H1 (cell line): ENCODE results near the gene MPHOSPH10. TPM values are rescaled to one million over a fixed set of nuclear protein-coding genes. Genes with fewer than 3 reads are reported as not detected.

Source experiments
- ATF3 ChIP-seq: IDR thresholded peaks from 2 replicates; pipeline ENCODE4 v1.6.1; 2011; ENCODE audit warnings: low read depth, mild to moderate bottlenecking, low read length; ENCODE audit not compliant: insufficient read depth
- CEBPB ChIP-seq: IDR thresholded peaks from 2 replicates; pipeline ENCODE4 v1.6.1; 2012; ENCODE audit warnings: low read depth, low read length
- EP300 ChIP-seq, 2 experiments: IDR thresholded peaks; 1 replicate in 1 of 2; 2 replicates in 1 of 2; pipeline ENCODE4 v1.6.1; 2011 to 2012; ENCODE audit warnings: low read depth in 2 of 2, low read length in 2 of 2, mild to moderate bottlenecking in 2 of 2, borderline replicate concordance in 1 of 2, inconsistent platforms in 1 of 2, moderate library complexity in 1 of 2
- GABPA ChIP-seq: IDR thresholded peaks from 2 replicates; pipeline ENCODE4 v1.6.1; 2011; ENCODE audit warnings: mild to moderate bottlenecking, low read length, moderate library complexity, borderline replicate concordance; ENCODE audit not compliant: insufficient read depth
- GTF2F1 ChIP-seq: IDR thresholded peaks from 2 replicates; pipeline ENCODE4 v1.6.1; 2012; ENCODE audit warnings: low read depth, low read length, improper control_type of control experiment, borderline replicate concordance
- JUN ChIP-seq: IDR thresholded peaks from 2 replicates; pipeline ENCODE4 v1.6.1; 2011; ENCODE audit warnings: low read depth, mild to moderate bottlenecking, improper control_type of control experiment, low read length
- KDM4A ChIP-seq: IDR thresholded peaks from one replicate; pipeline ENCODE4 v1.7.1; 2012; ENCODE audit warnings: low read depth, mild to moderate bottlenecking, moderate library complexity, low read length, inconsistent platforms; ENCODE audit not compliant: severe bottlenecking
- KDM5A ChIP-seq: fragments of 200-600 bp; IDR thresholded peaks from 2 replicates; pipeline ENCODE4 v1.7.1; 2012; ENCODE audit warnings: mild to moderate bottlenecking, low read length, inconsistent platforms, mixed read lengths
- MAFK ChIP-seq: IDR thresholded peaks from 2 replicates; pipeline ENCODE4 v1.6.1; 2012; ENCODE audit warnings: low read depth, mild to moderate bottlenecking, improper control_type of control experiment, low read length
- MAX ChIP-seq: IDR thresholded peaks from 2 replicates; pipeline ENCODE4 v1.6.1; 2012; ENCODE audit warnings: inconsistent platforms
- PHF8 ChIP-seq: fragments of 200-600 bp; sonication (generic); conservative IDR thresholded peaks from 2 replicates; pipeline ENCODE4 v1.7.1; 2012; ENCODE audit warnings: low read depth, mild to moderate bottlenecking, inconsistent platforms, low read length, moderate library complexity
- POLR2A ChIP-seq, 2 experiments: IDR thresholded peaks; 1 replicate in 1 of 2; 2 replicates in 1 of 2; pipeline ENCODE4 v1.6.1; 2011; ENCODE audit warnings: low read depth in 2 of 2, low read length in 2 of 2, mild to moderate bottlenecking in 2 of 2; ENCODE audit errors: control extremely low read depth in 1 of 2
- POLR2AphosphoS5 ChIP-seq: IDR thresholded peaks from 2 replicates; pipeline ENCODE4 v1.6.1; 2011; ENCODE audit warnings: low read depth, low read length
- POU5F1 ChIP-seq: IDR thresholded peaks from 2 replicates; pipeline ENCODE4 v1.6.1; 2011; ENCODE audit warnings: low read depth, mild to moderate bottlenecking, low read length, moderate library complexity
- RXRA ChIP-seq: IDR thresholded peaks from 2 replicates; pipeline ENCODE4 v1.6.1; 2011; ENCODE audit warnings: low read depth, mild to moderate bottlenecking, low read length, moderate library complexity; ENCODE audit not compliant: insufficient read depth
- SP2 ChIP-seq: IDR thresholded peaks from 2 replicates; pipeline ENCODE4 v1.6.1; 2012; ENCODE audit warnings: mild to moderate bottlenecking, low read length, inconsistent platforms
- TEAD4 ChIP-seq: IDR thresholded peaks from 2 replicates; pipeline ENCODE4 v1.6.1; 2012; ENCODE audit warnings: low read depth, low read length, inconsistent platforms, mixed read lengths
- YY1 ChIP-seq: IDR thresholded peaks from 2 replicates; pipeline ENCODE4 v1.6.1; 2011; ENCODE audit warnings: low read depth, mild to moderate bottlenecking, low read length
- ZNF274 ChIP-seq: IDR thresholded peaks from 2 replicates; pipeline ENCODE4 v1.7.0; 2012; ENCODE audit warnings: low read length, borderline replicate concordance; ENCODE audit errors: extremely low read depth
- polyA plus RNA-seq, 7 experiments: library from polyadenylated mRNA; depleted of rRNA in 3 of 7; stranded (reverse) in 5 of 7; unstranded in 2 of 7; fragments of >200 nt in 5 of 7; fragments of 200-250 nt in 2 of 7; gene quantifications; 1 replicate in 5 of 7; 2 replicates in 1 of 7; 4 replicates in 1 of 7; pipeline versions ENCODE4 v1.2.1 to v1.2.3, GENCODE V29; 2011 to 2013; ENCODE audit warnings: missing spikeins in 2 of 7, mixed read lengths in 2 of 7
- total RNA-seq: library from RNA; stranded (reverse); fragmentation: NEBNext Ultra II Directional; extraction: Animal tissue kit (Norgen Biotek cat#: 25700); gene quantifications from 2 replicates; pipeline ENCODE4 v1.2.1, GENCODE V29; 2021

Gene MPHOSPH10
- total and polyA plus RNA-seq, 2 of the 8 experiments (the other 6 are each of a cell fraction or from before 2014, with no cell fraction given), result 4.5 to 39.1 TPM

GRCh38 chr2:71129902-71130151, 607 bp upstream of the MPHOSPH10 start (continued):
- TF ChIP-seq YY1 (no peak), KDM5A (no peak), MAX (peak; percentile 38), POLR2AphosphoS5 (no peak), GTF2F1 (peak; percentile 30; the same call in 1 of the 2 replicates), POLR2A (IDR thresholded peaks at IDR 0.05; ENCODE audit: control extremely low read depth in 1 of 2, low read depth in 2 of 2, low read length in 2 of 2) (no peak), ZNF274 (no peak), JUN (no peak), SP2 (no peak), CEBPB (no peak), POU5F1 (no peak), EP300 (IDR thresholded peaks at IDR 0.05; ENCODE audit: borderline replicate concordance in 1 of 2, low read depth in 2 of 2, low read length in 2 of 2) (no peak), ATF3 (no peak), TEAD4 (no peak), GABPA (no peak), KDM4A (peak; percentile 91), RXRA (no peak), MAFK (no peak), PHF8 (peak; percentile 56; the same call in 1 of the 2 replicates)
- TF ChIP-seq, all 59 proteins: peak for 6
